ENCODE data around the gene MRPS30. TPM values are rescaled to one million over a fixed set of nuclear protein-coding genes. Genes with fewer than 3 reads are reported as not detected.

Gene MRPS30
- total and polyA plus RNA-seq, 10 of the 15 experiments (the other 5 are each of a cell fraction or from before 2014, with no cell fraction given), result 18.5 to 99.2 (median 61.8) TPM

DNA sequence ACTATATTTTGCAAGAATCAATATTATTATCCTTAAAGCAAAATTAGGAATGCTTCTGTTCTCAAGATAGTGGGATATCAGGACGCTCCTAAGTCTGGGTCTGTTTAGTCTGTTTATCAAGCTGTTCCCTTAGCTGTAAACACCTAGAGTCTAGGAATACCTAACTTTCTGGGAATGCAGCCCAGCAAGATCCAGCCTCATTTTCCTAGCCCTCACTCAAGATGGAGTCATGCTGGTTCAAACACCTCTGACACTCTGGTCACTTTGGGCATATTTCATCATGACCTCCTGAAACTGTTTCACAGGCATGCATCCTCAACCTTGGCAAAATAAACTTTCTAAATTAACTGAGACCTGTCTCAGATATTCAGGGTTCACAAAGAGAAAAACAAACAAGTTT lies 14.4 kb upstream of the MRPS30 start:
- no peaks in the 10 kb centered on the region for H3K27me3 ChIP-seq (replicated peaks in 1 of 2; ENCODE audit: control insufficient read depth in 2 of 2, insufficient read depth in 2 of 2, low read length in 1 of 2)
- BruUV-seq (replicated peaks), result no TSS peak
- in situ Hi-C loops (cut with MboI) (no loop called here), intact Hi-C loops (cut with micrococcal nuclease; ENCODE audit: unreplicated experiment) (no loop called here)
- POLR2A ChIA-PET, result no interaction called here
- ATAC-seq, result no peak
- no peak overlapping the region for H3K27ac ChIP-seq (ENCODE audit: control insufficient read depth, insufficient read depth)
- no peak for TF ChIP-seq MEF2B (IDR thresholded peaks at IDR 0.05; ENCODE audit: partially characterized antibody, poor library complexity, severe bottlenecking)
- TF ChIP-seq EZH2 (IDR thresholded peaks at IDR 0.05; ENCODE audit: borderline replicate concordance, control insufficient read depth, low read depth, low read length), result no peak
- TF ChIP-seq ZZZ3 (IDR thresholded peaks at IDR 0.05; ENCODE audit: control insufficient read depth, insufficient read length, low read depth), result no peak
- TF ChIP-seq, protein P1, sequence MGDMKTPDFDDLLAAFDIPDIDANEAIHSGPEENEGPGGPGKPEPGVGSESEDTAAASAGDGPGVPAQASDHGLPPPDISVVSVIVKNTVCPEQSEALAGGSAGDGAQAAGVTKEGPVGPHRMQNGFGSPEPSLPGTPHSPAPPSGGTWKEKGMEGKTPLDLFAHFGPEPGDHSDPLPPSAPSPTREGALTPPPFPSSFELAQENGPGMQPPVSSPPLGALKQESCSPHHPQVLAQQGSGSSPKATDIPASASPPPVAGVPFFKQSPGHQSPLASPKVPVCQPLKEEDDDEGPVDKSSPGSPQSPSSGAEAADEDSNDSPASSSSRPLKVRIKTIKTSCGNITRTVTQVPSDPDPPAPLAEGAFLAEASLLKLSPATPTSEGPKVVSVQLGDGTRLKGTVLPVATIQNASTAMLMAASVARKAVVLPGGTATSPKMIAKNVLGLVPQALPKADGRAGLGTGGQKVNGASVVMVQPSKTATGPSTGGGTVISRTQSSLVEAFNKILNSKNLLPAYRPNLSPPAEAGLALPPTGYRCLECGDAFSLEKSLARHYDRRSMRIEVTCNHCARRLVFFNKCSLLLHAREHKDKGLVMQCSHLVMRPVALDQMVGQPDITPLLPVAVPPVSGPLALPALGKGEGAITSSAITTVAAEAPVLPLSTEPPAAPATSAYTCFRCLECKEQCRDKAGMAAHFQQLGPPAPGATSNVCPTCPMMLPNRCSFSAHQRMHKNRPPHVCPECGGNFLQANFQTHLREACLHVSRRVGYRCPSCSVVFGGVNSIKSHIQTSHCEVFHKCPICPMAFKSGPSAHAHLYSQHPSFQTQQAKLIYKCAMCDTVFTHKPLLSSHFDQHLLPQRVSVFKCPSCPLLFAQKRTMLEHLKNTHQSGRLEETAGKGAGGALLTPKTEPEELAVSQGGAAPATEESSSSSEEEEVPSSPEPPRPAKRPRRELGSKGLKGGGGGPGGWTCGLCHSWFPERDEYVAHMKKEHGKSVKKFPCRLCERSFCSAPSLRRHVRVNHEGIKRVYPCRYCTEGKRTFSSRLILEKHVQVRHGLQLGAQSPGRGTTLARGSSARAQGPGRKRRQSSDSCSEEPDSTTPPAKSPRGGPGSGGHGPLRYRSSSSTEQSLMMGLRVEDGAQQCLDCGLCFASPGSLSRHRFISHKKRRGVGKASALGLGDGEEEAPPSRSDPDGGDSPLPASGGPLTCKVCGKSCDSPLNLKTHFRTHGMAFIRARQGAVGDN (IDR thresholded peaks at IDR 0.05), result no peak
- TF ChIP-seq NFXL1 (IDR thresholded peaks at IDR 0.05; ENCODE audit: borderline replicate concordance), result no peak
- TF ChIP-seq BMI1 (IDR thresholded peaks at IDR 0.05; ENCODE audit: borderline replicate concordance), result no peak
- TF ChIP-seq, protein P2, sequence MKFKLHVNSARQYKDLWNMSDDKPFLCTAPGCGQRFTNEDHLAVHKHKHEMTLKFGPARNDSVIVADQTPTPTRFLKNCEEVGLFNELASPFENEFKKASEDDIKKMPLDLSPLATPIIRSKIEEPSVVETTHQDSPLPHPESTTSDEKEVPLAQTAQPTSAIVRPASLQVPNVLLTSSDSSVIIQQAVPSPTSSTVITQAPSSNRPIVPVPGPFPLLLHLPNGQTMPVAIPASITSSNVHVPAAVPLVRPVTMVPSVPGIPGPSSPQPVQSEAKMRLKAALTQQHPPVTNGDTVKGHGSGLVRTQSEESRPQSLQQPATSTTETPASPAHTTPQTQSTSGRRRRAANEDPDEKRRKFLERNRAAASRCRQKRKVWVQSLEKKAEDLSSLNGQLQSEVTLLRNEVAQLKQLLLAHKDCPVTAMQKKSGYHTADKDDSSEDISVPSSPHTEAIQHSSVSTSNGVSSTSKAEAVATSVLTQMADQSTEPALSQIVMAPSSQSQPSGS (IDR thresholded peaks at IDR 0.05; ENCODE audit: low read length), result no peak
- no peak for TF ChIP-seq GABPA (IDR thresholded peaks at IDR 0.05; ENCODE audit: low read depth)
- no peak for TF ChIP-seq SMC3 (IDR thresholded peaks at IDR 0.05; ENCODE audit: borderline replicate concordance, low read length)
- TF ChIP-seq YY1 (IDR thresholded peaks at IDR 0.05; ENCODE audit: low read depth, low read length), result no peak
- TF ChIP-seq, protein P3, sequence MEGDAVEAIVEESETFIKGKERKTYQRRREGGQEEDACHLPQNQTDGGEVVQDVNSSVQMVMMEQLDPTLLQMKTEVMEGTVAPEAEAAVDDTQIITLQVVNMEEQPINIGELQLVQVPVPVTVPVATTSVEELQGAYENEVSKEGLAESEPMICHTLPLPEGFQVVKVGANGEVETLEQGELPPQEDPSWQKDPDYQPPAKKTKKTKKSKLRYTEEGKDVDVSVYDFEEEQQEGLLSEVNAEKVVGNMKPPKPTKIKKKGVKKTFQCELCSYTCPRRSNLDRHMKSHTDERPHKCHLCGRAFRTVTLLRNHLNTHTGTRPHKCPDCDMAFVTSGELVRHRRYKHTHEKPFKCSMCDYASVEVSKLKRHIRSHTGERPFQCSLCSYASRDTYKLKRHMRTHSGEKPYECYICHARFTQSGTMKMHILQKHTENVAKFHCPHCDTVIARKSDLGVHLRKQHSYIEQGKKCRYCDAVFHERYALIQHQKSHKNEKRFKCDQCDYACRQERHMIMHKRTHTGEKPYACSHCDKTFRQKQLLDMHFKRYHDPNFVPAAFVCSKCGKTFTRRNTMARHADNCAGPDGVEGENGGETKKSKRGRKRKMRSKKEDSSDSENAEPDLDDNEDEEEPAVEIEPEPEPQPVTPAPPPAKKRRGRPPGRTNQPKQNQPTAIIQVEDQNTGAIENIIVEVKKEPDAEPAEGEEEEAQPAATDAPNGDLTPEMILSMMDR (IDR thresholded peaks at IDR 0.05 in 2 of 3, conservative IDR thresholded peaks at IDR 0.05 in 1 of 3; ENCODE audit: control insufficient read depth in 2 of 3, extremely low read depth in 1 of 3, insufficient read depth in 1 of 3, low read depth in 3 of 3, low read length in 3 of 3), result no peak
- no peak for TF ChIP-seq PAX5 (IDR thresholded peaks at IDR 0.05; ENCODE audit: borderline replicate concordance, low read depth, low read length)
- TF ChIP-seq SREBF2 (IDR thresholded peaks at IDR 0.05; ENCODE audit: low read length), result no peak
- TF ChIP-seq IRF4 (IDR thresholded peaks at IDR 0.05; ENCODE audit: low read depth, low read length), result no peak
- no peak for TF ChIP-seq EP300 (IDR thresholded peaks at IDR 0.05; ENCODE audit: borderline replicate concordance in 1 of 2, control insufficient read depth in 1 of 2, low read depth in 2 of 2, low read length in 2 of 2)
- TF ChIP-seq ELK1 (IDR thresholded peaks at IDR 0.05; ENCODE audit: low read depth, low read length), result no peak
- no peak for TF ChIP-seq TCF12 (IDR thresholded peaks at IDR 0.05; ENCODE audit: low read depth, low read length)
- no peak overlapping the region for H3K4me3 ChIP-seq
- H3K4me2 ChIP-seq (ENCODE audit: control insufficient read depth, insufficient read depth), result no peak overlapping the region
- CTCF ChIA-PET, result no interaction called here
- SMC1A ChIA-PET (ENCODE audit: uncharacterized antibody, unreplicated experiment), result no interaction called here
- H3K9ac ChIP-seq (ENCODE audit: control insufficient read depth, insufficient read depth, low read length), result no peak overlapping the region
- no peaks in the 10 kb centered on the region; the same call in none of the 3 replicates for H3K9me3 ChIP-seq (replicated peaks; ENCODE audit: control insufficient read depth, insufficient read depth, low read length)
- no peaks in the 10 kb centered on the region for H3K36me3 ChIP-seq (ENCODE audit: control insufficient read depth in 2 of 2, insufficient read depth in 2 of 2, low read length in 1 of 2)
- no peaks in the 10 kb centered on the region for H3K79me2 ChIP-seq (ENCODE audit: control insufficient read depth, insufficient read depth, low read length)
- no peaks in the 10 kb centered on the region for H3K4me1 ChIP-seq (ENCODE audit: control insufficient read depth, insufficient read depth, low read length)
- WGBS (ENCODE audit: insufficient coverage, insufficient replicate concordance, low lambda C conversion rate, missing lambda C conversion rate), result 100% methylated on average over 1 of the region's 1 CpG
- RAD21 ChIA-PET (ENCODE audit: unreplicated experiment), result no interaction called here
- H4K20me1 ChIP-seq (ENCODE audit: control insufficient read depth, insufficient read depth), result no peaks in the 10 kb centered on the region
- no peak for DNase-seq (ENCODE audit: low read depth, low spot score)
- H2AFZ ChIP-seq (ENCODE audit: control insufficient read depth, low read depth, low read length), result no peak overlapping the region
- no peak for FAIRE-seq

Data from GM12878 (cell line).